IPS-20b (cell line): ENCODE measurements around the gene SPG11.
"Not testable (repeated sequence)": the region's sequence is repeated elsewhere in the genome, so short reads cannot be mapped to it uniquely, and the experiment has no call there.

Experiments
- H3K27ac ChIP-seq: one replicate; pipeline ENCODE4 v1.5.1; 2013; ENCODE audit warnings: low read length
- H3K27me3 ChIP-seq: 2 replicates; pipeline ENCODE4 v1.6.1; 2013; ENCODE audit warnings: mild to moderate bottlenecking, low read length, inconsistent platforms; ENCODE audit not compliant: insufficient read depth
- H3K36me3 ChIP-seq: 2 replicates; pipeline ENCODE4 v1.6.1; 2013; ENCODE audit warnings: low read depth, mild to moderate bottlenecking, inconsistent platforms, low read length, moderate library complexity; ENCODE audit not compliant: insufficient read depth
- H3K4me1 ChIP-seq: 2 replicates; pipeline ENCODE4 v1.6.1; 2013; ENCODE audit warnings: mild to moderate bottlenecking, control low read depth, inconsistent platforms, low read length, moderate library complexity; ENCODE audit not compliant: insufficient read depth
- H3K4me3 ChIP-seq: 2 replicates; pipeline ENCODE4 v1.5.1; 2013; ENCODE audit warnings: mild to moderate bottlenecking, low read length, inconsistent platforms
- H3K9ac ChIP-seq: 2 replicates; pipeline ENCODE4 v1.6.1; 2013; ENCODE audit warnings: low read depth, mild to moderate bottlenecking, inconsistent platforms, low read length, moderate library complexity
- H3K9me3 ChIP-seq: 2 replicates; pipeline ENCODE4 v1.6.1; 2013; ENCODE audit warnings: mild to moderate bottlenecking, low read depth, low read length, inconsistent platforms; ENCODE audit not compliant: insufficient read depth

Gene SPG11

DNA sequence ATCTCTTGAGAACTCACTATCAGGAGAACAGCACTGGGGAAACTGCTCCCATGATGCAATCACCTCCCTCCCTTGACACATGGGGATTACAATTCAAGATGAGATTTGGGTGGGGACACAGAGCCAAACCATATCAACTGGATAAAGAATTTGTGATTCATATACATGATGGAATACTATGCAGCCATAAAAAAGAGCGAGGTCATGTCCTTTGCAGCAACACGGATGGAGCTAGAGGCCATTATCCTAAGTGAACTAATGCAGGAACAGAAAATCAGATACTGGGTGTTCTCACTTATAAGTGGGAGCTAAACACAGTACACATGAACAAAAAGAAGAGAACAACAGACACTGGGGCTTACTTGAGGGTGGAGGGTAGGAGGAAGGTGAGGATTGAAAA is 17.0 kb downstream of the SPG11 start:
- Histone ChIP-seq H3K27me3 (no peaks in the 10 kb centered on the region), H3K36me3 (peaks cover 60% of the 10 kb centered on the region), H3K4me1 (no peaks in the 10 kb centered on the region), H3K9ac (no peak overlapping the region), H3K4me3 (no peak overlapping the region), H3K27ac (no peak overlapping the region), H3K9me3 (no peaks in the 10 kb centered on the region)

DNA sequence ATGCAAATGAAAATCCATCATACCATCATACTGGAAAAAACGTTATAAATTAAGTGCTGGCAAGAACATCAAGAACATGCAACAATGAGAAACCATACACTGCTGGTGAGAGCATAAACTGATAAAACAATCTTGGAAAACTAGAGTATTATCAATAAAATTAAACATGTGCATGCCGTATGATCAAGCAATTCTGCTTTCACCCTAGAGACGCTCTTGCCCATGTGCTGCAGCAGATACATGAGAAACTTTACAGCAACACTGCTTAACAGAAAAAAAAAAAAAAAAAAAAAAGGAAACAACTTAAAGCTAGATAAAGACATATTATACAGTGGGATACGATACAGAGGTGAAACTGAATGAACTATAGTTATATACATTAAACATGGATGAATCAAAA is 21.8 kb downstream of the SPG11 start:
- Histone ChIP-seq H3K9ac (no peak overlapping the region), H3K27me3 (no peaks in the 10 kb centered on the region), H3K9me3 (peaks cover 4% of the 10 kb centered on the region; the same call in 1 of the 2 replicates), H3K27ac (no peak overlapping the region), H3K36me3 (peaks cover 24% of the 10 kb centered on the region), H3K4me1 (no peaks in the 10 kb centered on the region), H3K4me3 (no peak overlapping the region)

DNA sequence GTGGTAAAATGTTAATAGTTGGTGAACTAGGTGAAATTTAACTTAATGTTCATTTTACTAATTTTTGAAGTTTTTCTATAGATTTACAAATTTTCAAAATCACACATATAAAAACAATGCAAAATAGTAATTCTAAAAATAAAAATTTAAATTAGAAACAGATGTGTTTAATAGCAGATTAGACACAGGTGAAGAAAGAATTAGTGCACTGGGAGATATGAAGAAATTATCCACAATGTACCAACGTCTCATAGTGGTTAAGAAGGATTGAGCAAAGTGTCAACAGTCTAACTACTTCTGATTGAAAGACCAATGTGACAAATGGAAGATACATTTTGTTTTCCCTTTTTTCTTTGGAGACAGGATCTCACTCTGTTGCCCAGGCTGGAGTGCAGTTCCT is 26.5 kb downstream of the SPG11 start:
- H3K27ac ChIP-seq, result no peak overlapping the region
- no peaks in the 10 kb centered on the region for H3K4me1 ChIP-seq
- H3K9me3 ChIP-seq, result peaks cover 4% of the 10 kb centered on the region; the same call in 1 of the 2 replicates
- H3K9ac ChIP-seq, result no peak overlapping the region
- peaks cover 31% of the 10 kb centered on the region for H3K36me3 ChIP-seq
- H3K27me3 ChIP-seq, result no peaks in the 10 kb centered on the region
- H3K4me3 ChIP-seq, result no peak overlapping the region

DNA sequence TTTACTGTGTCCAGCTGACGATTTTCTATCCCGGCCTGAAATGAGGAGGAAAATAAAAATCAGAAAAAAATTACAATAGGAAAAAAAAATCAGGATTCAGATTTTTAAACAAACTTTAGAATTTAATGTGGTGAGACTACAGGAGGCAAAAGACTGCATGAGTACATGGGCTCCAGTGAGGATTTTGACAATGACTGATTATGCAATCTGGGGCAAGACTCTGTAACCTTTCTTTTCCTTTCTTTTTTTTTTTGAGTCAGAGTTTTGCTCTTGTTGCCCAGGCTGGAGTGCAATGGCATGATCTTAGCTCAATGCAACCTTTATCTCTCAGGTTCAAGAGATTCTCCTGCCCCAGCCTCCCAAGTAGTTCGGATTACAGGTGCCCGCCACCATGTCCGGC is 29.9 kb downstream of the SPG11 start:
- Histone ChIP-seq H3K9ac (no peak overlapping the region), H3K9me3 (peaks cover 4% of the 10 kb centered on the region; the same call in 1 of the 2 replicates), H3K4me1 (no peaks in the 10 kb centered on the region), H3K27ac (no peak overlapping the region), H3K4me3 (no peak overlapping the region), H3K36me3 (peaks cover 48% of the 10 kb centered on the region), H3K27me3 (no peaks in the 10 kb centered on the region)

DNA sequence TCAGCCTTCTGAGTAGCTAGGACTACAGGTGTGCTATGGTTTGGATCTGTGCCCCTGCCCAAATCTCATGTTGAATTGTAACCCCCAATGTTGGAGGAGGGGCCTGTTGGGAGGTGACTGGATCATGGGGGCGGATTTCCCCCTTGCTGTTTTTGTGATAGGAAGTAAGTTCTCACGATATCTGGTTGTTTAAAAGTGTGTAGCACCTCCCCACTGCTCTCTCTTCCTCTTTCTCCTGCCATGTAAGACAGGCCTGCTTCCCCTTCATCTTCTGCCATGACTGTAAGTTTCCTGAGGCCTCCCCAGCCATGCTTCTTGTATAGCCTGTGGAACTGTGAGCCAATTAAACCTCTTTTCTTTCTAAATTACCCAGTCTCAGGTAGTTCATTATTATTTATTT is 38.2 kb downstream of the SPG11 start:
- H3K4me3 ChIP-seq, H3K4me1 ChIP-seq, H3K9ac ChIP-seq, H3K9me3 ChIP-seq, H3K27me3 ChIP-seq, H3K27ac ChIP-seq: not testable (repeated sequence)
- peaks cover 84% of the 10 kb centered on the region for H3K36me3 ChIP-seq

DNA sequence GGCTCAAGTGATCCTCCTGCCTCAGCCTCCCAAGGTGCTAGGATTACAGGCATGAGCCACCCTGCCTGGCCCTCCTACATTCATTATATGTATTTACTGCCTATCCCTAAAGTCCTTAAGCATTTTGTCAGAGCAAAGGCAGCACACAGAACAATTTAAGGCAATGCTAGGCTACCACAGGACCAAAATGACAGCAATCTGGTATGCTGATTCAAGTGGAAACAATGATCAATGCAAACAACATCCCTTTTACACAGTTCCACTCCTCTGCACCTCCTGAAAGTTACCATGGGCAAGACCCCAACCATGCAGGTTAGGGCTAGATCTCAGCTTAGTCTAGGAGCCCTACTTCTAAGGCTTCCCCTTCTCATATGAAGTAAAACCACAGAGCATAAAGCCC is 40.3 kb downstream of the SPG11 start:
- Histone ChIP-seq H3K9ac (no peak overlapping the region), H3K9me3 (no peaks in the 10 kb centered on the region), H3K4me1 (no peaks in the 10 kb centered on the region), H3K27me3 (no peaks in the 10 kb centered on the region), H3K27ac (no peak overlapping the region), H3K36me3 (peaks cover 85% of the 10 kb centered on the region), H3K4me3 (no peak overlapping the region)

DNA sequence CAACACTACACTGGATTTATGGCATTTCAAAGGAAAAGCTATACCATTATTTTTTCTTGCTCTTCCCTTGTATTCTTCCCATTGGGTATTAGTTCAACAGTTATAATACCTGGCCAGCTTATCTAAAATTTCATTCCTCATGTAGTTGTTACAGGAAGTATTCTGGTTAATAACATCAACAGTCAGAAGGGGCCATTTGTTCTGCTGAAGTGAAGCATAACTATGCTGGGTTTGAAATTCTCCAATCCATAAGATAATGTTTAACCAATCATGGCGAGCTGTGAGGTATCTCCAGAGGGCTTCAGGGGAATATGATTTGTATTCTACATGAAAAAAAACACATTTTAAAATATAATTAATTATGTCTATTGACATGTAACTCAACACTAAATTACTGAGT is 43.4 kb downstream of the SPG11 start:
- H3K27me3 ChIP-seq, result no peaks in the 10 kb centered on the region
- no peak overlapping the region for H3K27ac ChIP-seq
- no peaks in the 10 kb centered on the region for H3K9me3 ChIP-seq
- no peaks in the 10 kb centered on the region for H3K4me1 ChIP-seq
- H3K4me3 ChIP-seq, result no peak overlapping the region
- H3K9ac ChIP-seq, result no peak overlapping the region
- H3K36me3 ChIP-seq, result peaks cover 73% of the 10 kb centered on the region

DNA sequence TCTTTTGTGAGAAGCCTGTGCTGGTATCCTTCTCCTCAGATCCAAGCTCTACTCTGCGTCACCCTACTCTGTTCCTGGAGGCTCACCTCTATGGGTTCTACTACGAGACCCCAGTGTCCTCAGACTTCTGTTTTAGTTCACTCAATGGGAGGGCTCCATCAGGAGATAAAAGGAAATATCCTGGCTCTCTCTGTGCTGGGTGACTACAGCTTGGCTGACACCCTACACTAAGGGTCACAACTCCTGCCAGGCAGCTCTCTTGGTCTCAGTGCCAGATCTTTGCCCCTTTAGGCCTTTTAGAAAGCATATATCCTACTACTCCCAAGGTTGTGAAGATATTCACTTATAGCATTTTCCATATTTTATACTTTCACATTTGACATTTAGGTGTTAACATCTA is 46.5 kb downstream of the SPG11 start:
- H3K9me3 ChIP-seq, result no peaks in the 10 kb centered on the region
- H3K27me3 ChIP-seq, result no peaks in the 10 kb centered on the region
- H3K4me3 ChIP-seq, result no peak overlapping the region
- peaks cover 68% of the 10 kb centered on the region for H3K36me3 ChIP-seq
- H3K9ac ChIP-seq, result no peak overlapping the region
- H3K4me1 ChIP-seq, result no peaks in the 10 kb centered on the region
- no peak overlapping the region for H3K27ac ChIP-seq

DNA sequence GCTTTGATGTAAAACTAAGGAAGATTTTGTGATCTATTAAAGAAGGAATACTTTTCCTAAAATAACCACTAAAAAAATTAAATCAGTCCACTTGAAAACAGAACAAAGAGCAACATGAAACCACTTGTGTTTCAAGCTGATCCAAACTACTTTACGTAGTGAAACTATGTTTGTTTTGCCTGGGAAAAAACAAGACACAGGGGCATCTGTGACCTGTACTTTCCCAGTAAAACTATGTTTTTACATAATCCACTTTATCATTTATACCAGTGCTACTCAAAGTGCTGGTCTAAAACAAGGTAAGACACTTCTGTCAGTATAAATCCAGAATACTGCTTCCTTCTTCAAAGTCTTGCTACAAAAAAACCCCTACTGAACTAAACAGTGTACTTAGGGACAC is 56.7 kb downstream of the SPG11 start:
- H3K27ac ChIP-seq, result no peak overlapping the region
- no peaks in the 10 kb centered on the region for H3K9me3 ChIP-seq
- peaks cover 61% of the 10 kb centered on the region for H3K36me3 ChIP-seq
- no peaks in the 10 kb centered on the region for H3K4me1 ChIP-seq
- H3K4me3 ChIP-seq, result no peak overlapping the region
- no peak overlapping the region for H3K9ac ChIP-seq
- no peaks in the 10 kb centered on the region for H3K27me3 ChIP-seq

DNA sequence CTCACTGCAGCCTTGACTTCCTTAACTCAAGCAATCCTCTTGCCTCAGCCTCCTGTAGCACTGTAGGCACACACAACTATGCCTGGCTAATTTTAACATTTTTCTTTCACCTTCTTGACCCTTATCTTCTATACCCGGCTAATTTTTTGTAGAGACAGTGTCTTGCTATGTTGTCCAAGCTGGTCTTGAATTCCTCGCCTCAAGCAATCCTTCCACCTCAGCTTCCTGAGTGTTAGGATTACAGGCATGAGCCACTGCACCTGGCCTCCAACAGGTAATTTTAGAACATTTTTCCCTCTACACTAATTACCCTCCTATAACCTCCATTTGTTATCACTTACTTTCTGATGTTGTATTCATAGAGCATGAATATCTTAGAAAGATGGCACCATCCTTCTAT is 60.3 kb downstream of the SPG11 start:
- Histone ChIP-seq H3K27me3 (no peaks in the 10 kb centered on the region), H3K4me1 (no peaks in the 10 kb centered on the region), H3K4me3 (no peak overlapping the region), H3K27ac (no peak overlapping the region), H3K36me3 (peaks cover 50% of the 10 kb centered on the region), H3K9me3 (no peaks in the 10 kb centered on the region), H3K9ac (no peak overlapping the region)

DNA sequence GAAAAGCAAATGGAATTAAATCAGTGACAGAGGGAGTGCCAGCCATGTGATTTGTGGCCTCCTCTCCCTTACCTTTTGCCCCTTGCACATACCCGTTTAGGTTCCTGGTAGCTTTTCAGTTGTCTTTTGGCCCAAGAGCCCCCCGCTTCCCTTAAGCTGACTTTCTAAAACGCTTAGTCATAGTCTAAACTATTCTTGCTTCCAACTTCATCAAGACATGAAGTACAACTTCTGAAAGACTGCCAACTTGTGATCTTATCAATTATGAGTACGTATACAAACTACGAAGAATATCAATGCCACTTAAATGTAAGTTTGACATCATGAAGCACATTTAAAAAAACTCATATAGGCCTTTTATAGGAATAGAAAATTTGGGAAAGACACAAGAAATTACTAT is 64.6 kb downstream of the SPG11 start:
- Histone ChIP-seq H3K36me3 (peaks cover 49% of the 10 kb centered on the region), H3K9me3 (no peaks in the 10 kb centered on the region), H3K27ac (no peak overlapping the region), H3K4me3 (no peak overlapping the region), H3K27me3 (no peaks in the 10 kb centered on the region), H3K9ac (no peak overlapping the region), H3K4me1 (no peaks in the 10 kb centered on the region)

DNA sequence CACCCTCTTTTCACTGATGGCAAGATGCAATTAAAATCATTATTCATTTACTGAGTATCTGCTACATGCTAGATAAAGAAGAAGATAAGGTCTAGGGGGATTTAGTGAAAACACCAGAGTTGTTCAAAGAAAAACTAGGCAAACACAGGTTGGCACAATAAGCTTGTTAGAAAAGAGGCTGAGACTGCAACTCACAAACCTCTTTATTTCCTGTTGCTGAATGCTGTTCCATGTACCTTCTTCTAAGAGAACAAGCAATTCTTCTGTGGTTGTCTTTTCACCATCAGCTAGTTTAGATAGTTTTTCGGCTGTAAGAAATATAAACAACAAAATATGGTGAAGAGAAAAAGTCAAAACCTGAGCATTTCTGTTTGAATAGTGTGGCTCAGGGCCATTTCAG is 65.4 kb downstream of the SPG11 start:
- Histone ChIP-seq H3K9ac (no peak overlapping the region), H3K27me3 (no peaks in the 10 kb centered on the region), H3K4me3 (no peak overlapping the region), H3K36me3 (peaks cover 53% of the 10 kb centered on the region), H3K9me3 (no peaks in the 10 kb centered on the region), H3K27ac (no peak overlapping the region), H3K4me1 (no peaks in the 10 kb centered on the region)

DNA sequence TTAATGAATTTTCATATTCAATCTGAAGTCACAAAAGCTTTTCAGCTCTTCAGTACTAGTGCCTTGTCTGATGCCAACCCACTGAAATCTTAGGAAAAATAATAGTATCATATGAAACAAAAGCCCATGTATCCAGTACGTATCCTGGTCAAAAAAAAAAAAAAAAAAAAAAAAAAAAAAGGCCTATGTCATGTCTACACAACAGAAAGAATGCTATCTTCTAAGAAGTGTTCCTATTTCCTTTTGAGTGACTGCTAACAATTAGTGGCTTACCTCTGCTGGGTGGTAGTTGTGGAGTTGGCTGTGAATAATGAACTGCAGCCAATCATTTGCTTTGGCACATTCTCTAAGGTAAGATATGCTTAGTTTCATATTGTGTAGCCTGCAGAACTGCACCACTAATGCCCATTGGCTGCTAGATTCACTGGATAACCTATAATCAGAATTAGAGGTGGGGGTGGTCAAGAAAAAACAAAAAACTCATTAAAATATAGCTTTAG is 66.9 kb downstream of the SPG11 start:
- H3K4me3 ChIP-seq, result no peak overlapping the region

More for the DNA sequence above, 66.9 kb downstream of the SPG11 start:
- Histone ChIP-seq H3K9me3 (no peaks in the 10 kb centered on the region), H3K27me3 (no peaks in the 10 kb centered on the region), H3K27ac (no peak overlapping the region), H3K36me3 (peaks cover 60% of the 10 kb centered on the region), H3K9ac (no peak overlapping the region), H3K4me1 (no peaks in the 10 kb centered on the region)
